ENCODE measurements around the gene P2RX1.

DNA sequence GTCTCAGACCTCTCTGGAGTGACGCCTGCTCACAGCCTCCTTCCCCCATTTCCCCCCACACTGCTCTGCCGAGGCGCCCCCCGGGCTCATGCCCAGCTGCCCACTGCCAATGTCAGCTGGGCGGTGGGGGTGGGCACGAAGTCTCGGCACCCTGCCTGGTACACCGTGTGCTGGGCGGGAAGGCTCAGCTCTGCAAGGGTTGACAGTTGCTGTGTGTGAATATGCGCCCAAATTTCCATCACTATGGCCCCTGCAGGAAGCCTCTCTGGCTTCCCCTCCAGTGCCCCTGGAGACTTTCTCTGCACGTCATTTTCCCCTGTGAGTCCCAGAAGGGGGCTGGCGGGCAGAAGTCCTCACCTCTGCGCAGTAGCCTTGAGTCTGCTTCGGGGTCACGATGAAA is 11.8 kb downstream of the P2RX1 start:
- TF ChIP-seq POLR2A (IDR thresholded peaks at IDR 0.05), result no peak
- TF ChIP-seq, protein P1, sequence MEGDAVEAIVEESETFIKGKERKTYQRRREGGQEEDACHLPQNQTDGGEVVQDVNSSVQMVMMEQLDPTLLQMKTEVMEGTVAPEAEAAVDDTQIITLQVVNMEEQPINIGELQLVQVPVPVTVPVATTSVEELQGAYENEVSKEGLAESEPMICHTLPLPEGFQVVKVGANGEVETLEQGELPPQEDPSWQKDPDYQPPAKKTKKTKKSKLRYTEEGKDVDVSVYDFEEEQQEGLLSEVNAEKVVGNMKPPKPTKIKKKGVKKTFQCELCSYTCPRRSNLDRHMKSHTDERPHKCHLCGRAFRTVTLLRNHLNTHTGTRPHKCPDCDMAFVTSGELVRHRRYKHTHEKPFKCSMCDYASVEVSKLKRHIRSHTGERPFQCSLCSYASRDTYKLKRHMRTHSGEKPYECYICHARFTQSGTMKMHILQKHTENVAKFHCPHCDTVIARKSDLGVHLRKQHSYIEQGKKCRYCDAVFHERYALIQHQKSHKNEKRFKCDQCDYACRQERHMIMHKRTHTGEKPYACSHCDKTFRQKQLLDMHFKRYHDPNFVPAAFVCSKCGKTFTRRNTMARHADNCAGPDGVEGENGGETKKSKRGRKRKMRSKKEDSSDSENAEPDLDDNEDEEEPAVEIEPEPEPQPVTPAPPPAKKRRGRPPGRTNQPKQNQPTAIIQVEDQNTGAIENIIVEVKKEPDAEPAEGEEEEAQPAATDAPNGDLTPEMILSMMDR (IDR thresholded peaks at IDR 0.05), result no peak

Measured in esophagus squamous epithelium (tissue), 4 donors.